ENCODE measurements around the gene RPL34.

- TF ChIP-seq EZH2 (IDR thresholded peaks at IDR 0.05; ENCODE audit: insufficient read depth, poor library complexity, severe bottlenecking): no peak
- TF ChIP-seq EZH2phosphoT487 (IDR thresholded peaks at IDR 0.05; ENCODE audit: insufficient read depth, low read depth): no peak
Observed at GRCh38 chr4:108611365-108611764, 9.0 kb upstream of the RPL34 start.
